ENCODE measurements around the gene MBLAC1. TPM values are rescaled to one million over a fixed set of nuclear protein-coding genes. Genes with fewer than 3 reads are reported as not detected.
A peak's percentile ranks its signal among the peaks of the same experiment; 100 is the strongest.

The MBLAC1 gene
- total RNA-seq, 1 experiment from 2014 or later: 3.5 TPM

- TF ChIP-seq, protein P1, sequence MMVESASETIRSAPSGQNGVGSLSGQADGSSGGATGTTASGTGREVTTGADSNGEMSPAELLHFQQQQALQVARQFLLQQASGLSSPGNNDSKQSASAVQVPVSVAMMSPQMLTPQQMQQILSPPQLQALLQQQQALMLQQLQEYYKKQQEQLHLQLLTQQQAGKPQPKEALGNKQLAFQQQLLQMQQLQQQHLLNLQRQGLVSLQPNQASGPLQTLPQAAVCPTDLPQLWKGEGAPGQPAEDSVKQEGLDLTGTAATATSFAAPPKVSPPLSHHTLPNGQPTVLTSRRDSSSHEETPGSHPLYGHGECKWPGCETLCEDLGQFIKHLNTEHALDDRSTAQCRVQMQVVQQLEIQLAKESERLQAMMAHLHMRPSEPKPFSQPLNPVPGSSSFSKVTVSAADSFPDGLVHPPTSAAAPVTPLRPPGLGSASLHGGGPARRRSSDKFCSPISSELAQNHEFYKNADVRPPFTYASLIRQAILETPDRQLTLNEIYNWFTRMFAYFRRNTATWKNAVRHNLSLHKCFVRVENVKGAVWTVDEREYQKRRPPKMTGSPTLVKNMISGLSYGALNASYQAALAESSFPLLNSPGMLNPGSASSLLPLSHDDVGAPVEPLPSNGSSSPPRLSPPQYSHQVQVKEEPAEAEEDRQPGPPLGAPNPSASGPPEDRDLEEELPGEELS (CRISPR knock-in tag; IDR thresholded peaks at IDR 0.05): peak; percentile 92
- TF ChIP-seq NR1H2 (CRISPR knock-in tag; IDR thresholded peaks at IDR 0.05) (peak; percentile 41; the same call in 1 of the 2 replicates), MLX (CRISPR knock-in tag; IDR thresholded peaks at IDR 0.05) (no peak), ZNF263 (CRISPR knock-in tag; IDR thresholded peaks at IDR 0.05; ENCODE audit: low read depth) (no peak), OVOL2 (CRISPR knock-in tag; IDR thresholded peaks at IDR 0.05; ENCODE audit: borderline replicate concordance) (no peak), ZNF671 (CRISPR knock-in tag; IDR thresholded peaks at IDR 0.05) (no peak), CREB1 (CRISPR knock-in tag; IDR thresholded peaks at IDR 0.05) (peak; percentile 71; the same call in 1 of the 2 replicates), ZSCAN18 (CRISPR knock-in tag; IDR thresholded peaks at IDR 0.05) (no peak), CBFB (CRISPR knock-in tag; IDR thresholded peaks at IDR 0.05; ENCODE audit: low read depth) (no peak), ZNF232 (CRISPR knock-in tag; IDR thresholded peaks at IDR 0.05) (no peak), ZNF396 (CRISPR knock-in tag; IDR thresholded peaks at IDR 0.05; ENCODE audit: borderline replicate concordance) (no peak), JAZF1 (CRISPR knock-in tag; IDR thresholded peaks at IDR 0.05) (no peak), ARID4B (CRISPR knock-in tag; IDR thresholded peaks at IDR 0.05; ENCODE audit: borderline replicate concordance) (no peak; the same call in 1 of the 2 replicates), SP1 (CRISPR knock-in tag; conservative IDR thresholded peaks at IDR 0.05) (peak; percentile 99), HMGXB4 (CRISPR knock-in tag; IDR thresholded peaks at IDR 0.05) (peak; percentile 88; the same call in 1 of the 2 replicates), ATF1 (CRISPR knock-in tag; IDR thresholded peaks at IDR 0.05) (no peak), MAX (CRISPR knock-in tag; IDR thresholded peaks at IDR 0.05) (peak; percentile 95; the same call in 1 of the 2 replicates), GTF2I (CRISPR knock-in tag; conservative IDR thresholded peaks at IDR 0.05) (no peak), NFATC4 (CRISPR knock-in tag; IDR thresholded peaks at IDR 0.05) (no peak), TEAD1 (CRISPR knock-in tag; IDR thresholded peaks at IDR 0.05) (no peak; the same call in 1 of the 2 replicates), GABPB1 (CRISPR knock-in tag; IDR thresholded peaks at IDR 0.05) (peak; percentile 78; the same call in 1 of the 2 replicates)
- TF ChIP-seq, protein P2, sequence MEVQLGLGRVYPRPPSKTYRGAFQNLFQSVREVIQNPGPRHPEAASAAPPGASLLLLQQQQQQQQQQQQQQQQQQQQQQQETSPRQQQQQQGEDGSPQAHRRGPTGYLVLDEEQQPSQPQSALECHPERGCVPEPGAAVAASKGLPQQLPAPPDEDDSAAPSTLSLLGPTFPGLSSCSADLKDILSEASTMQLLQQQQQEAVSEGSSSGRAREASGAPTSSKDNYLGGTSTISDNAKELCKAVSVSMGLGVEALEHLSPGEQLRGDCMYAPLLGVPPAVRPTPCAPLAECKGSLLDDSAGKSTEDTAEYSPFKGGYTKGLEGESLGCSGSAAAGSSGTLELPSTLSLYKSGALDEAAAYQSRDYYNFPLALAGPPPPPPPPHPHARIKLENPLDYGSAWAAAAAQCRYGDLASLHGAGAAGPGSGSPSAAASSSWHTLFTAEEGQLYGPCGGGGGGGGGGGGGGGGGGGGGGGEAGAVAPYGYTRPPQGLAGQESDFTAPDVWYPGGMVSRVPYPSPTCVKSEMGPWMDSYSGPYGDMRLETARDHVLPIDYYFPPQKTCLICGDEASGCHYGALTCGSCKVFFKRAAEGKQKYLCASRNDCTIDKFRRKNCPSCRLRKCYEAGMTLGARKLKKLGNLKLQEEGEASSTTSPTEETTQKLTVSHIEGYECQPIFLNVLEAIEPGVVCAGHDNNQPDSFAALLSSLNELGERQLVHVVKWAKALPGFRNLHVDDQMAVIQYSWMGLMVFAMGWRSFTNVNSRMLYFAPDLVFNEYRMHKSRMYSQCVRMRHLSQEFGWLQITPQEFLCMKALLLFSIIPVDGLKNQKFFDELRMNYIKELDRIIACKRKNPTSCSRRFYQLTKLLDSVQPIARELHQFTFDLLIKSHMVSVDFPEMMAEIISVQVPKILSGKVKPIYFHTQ (CRISPR knock-in tag; IDR thresholded peaks at IDR 0.05): no peak
- TF ChIP-seq, protein P3, sequence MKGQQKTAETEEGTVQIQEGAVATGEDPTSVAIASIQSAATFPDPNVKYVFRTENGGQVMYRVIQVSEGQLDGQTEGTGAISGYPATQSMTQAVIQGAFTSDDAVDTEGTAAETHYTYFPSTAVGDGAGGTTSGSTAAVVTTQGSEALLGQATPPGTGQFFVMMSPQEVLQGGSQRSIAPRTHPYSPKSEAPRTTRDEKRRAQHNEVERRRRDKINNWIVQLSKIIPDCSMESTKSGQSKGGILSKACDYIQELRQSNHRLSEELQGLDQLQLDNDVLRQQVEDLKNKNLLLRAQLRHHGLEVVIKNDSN (CRISPR knock-in tag; IDR thresholded peaks at IDR 0.05): peak; percentile 58; the same call in 1 of the 2 replicates
- TF ChIP-seq, protein P4, sequence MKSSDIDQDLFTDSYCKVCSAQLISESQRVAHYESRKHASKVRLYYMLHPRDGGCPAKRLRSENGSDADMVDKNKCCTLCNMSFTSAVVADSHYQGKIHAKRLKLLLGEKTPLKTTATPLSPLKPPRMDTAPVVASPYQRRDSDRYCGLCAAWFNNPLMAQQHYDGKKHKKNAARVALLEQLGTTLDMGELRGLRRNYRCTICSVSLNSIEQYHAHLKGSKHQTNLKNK (CRISPR knock-in tag; IDR thresholded peaks at IDR 0.05): no peak
Measured at GRCh38 chr7:100088621-100089457, 37.9 kb upstream of the MBLAC1 start, which contains the start of gene COPS6 (continued).
